Panc1 (cell line): ENCODE data around the gene SNX24.

ENCODE experiments used
- CTCF ChIP-seq: fragments of 450-650 bp; IDR thresholded peaks from 2 replicates; pipeline ENCODE4 v1.5.1; 2017; ENCODE audit warnings: mild to moderate bottlenecking
- POLR2AphosphoS5 ChIP-seq: IDR thresholded peaks from 2 replicates; pipeline ENCODE4 v1.6.1; 2012; ENCODE audit warnings: mild to moderate bottlenecking, low read depth, low read length, moderate library complexity
- REST ChIP-seq, 2 experiments: IDR thresholded peaks; 2 replicates each; pipeline ENCODE4 v1.6.1; 2011 to 2012; ENCODE audit warnings: low read depth in 2 of 2, control low read depth in 1 of 2, low read length in 1 of 2, mild to moderate bottlenecking in 1 of 2, moderate library complexity in 1 of 2; ENCODE audit not compliant: insufficient read depth in 1 of 2
- SIN3A ChIP-seq: IDR thresholded peaks from 2 replicates; pipeline ENCODE4 v1.6.1; 2012; ENCODE audit warnings: low read depth, mild to moderate bottlenecking, low read length, moderate library complexity, borderline replicate concordance; ENCODE audit not compliant: insufficient read depth
- TCF7L2 ChIP-seq: IDR thresholded peaks from 2 replicates; pipeline ENCODE4 v1.6.1; 2011; ENCODE audit warnings: mild to moderate bottlenecking, low read depth, low read length, inconsistent platforms

GRCh38 chr5:122842016-122842580, 3.3 kb upstream of the SNX24 start:
- TF ChIP-seq CTCF (no peak), POLR2AphosphoS5 (no peak), TCF7L2 (no peak), REST (IDR thresholded peaks at IDR 0.05; ENCODE audit: insufficient read depth in 1 of 2, low read depth in 2 of 2, low read length in 1 of 2) (no peak), SIN3A (no peak)
